Endometrial microvascular endothelial cells (primary cell): ENCODE measurements around the gene TRMT11. TPM values are rescaled to one million over a fixed set of nuclear protein-coding genes. Genes with fewer than 3 reads are reported as not detected.
"Not testable (repeated sequence)": the region's sequence is repeated elsewhere in the genome, so short reads cannot be mapped to it uniquely, and the experiment has no call there.

Experiments used
- in situ Hi-C: cut with HindIII; loops from 2 replicates; pipeline ENCODE4 v1.10.0; 2017; ENCODE audit warnings: low sequenced_read_pairs, low pct_unique_long_range_greater_than_20kb; ENCODE audit errors: inconsistent ontology term
- total RNA-seq: library from RNA; depleted of rRNA; stranded (reverse); fragments of >200 nt; gene quantifications from one replicate; pipeline ENCODE4 v1.2.3, GENCODE V29; 2015; ENCODE audit errors: inconsistent ontology term

Gene TRMT11
- total RNA-seq, 1 donor from 2014 or later = 4.6 TPM

GRCh38 chr6:125985979-125986300, 400 bp upstream of the TRMT11 start:
- in situ Hi-C loops = no loop called here

- in situ Hi-C loops = no loop called here
These were observed 782 bp downstream of the TRMT11 start for GRCh38 chr6:125987026-125987617.

- in situ Hi-C loops = no loop called here
These were observed 1.9 kb downstream of the TRMT11 start for GRCh38 chr6:125988280-125988679.

- in situ Hi-C loops = no loop called here
These were observed 3.3 kb downstream of the TRMT11 start for GRCh38 chr6:125989631-125990030.

- in situ Hi-C loops = no loop called here
These were observed 5.3 kb downstream of the TRMT11 start for GRCh38 chr6:125991653-125992052.

GRCh38 chr6:125994670-125995488, 8.5 kb downstream of the TRMT11 start:
- in situ Hi-C loops = no loop called here

GRCh38 chr6:125995972-125996580, 9.7 kb downstream of the TRMT11 start:
- in situ Hi-C loops = no loop called here

- in situ Hi-C loops = no loop called here
These were observed 16.7 kb downstream of the TRMT11 start for GRCh38 chr6:126002755-126003679.

GRCh38 chr6:126007800-126008199, 21.5 kb downstream of the TRMT11 start:
- in situ Hi-C loops = no loop called here

GRCh38 chr6:126010040-126010439, 23.7 kb downstream of the TRMT11 start:
- in situ Hi-C loops = no loop called here

GRCh38 chr6:126015863-126016262, 29.5 kb downstream of the TRMT11 start:
- in situ Hi-C loops = no loop called here

- in situ Hi-C loops = no loop called here
These were observed 30.3 kb downstream of the TRMT11 start for GRCh38 chr6:126016591-126016990.

GRCh38 chr6:126017668-126018067, 31.3 kb downstream of the TRMT11 start:
- in situ Hi-C loops = no loop called here

- in situ Hi-C loops = no loop called here
These were observed 34.1 kb downstream of the TRMT11 start for GRCh38 chr6:126020305-126021050.

GRCh38 chr6:126023474-126023873, 37.1 kb downstream of the TRMT11 start:
- in situ Hi-C loops = not testable (repeated sequence)

- in situ Hi-C loops = no loop called here
These were observed 39.7 kb downstream of the TRMT11 start for GRCh38 chr6:126026001-126026400.

- in situ Hi-C loops = no loop called here
These were observed 41.3 kb downstream of the TRMT11 start for GRCh38 chr6:126027601-126028000.

- in situ Hi-C loops = no loop called here
These were observed 43.7 kb downstream of the TRMT11 start for GRCh38 chr6:126030045-126030444.

- in situ Hi-C loops = no loop called here
These were observed 47.4 kb downstream of the TRMT11 start for GRCh38 chr6:126033696-126034095.
